ACHN (cell line): ENCODE data around the gene CROT.
"Not testable (repeated sequence)": the region's sequence is repeated elsewhere in the genome, so short reads cannot be mapped to it uniquely, and the experiment has no call there.

Experiments used
- DNase-seq: peaks from one replicate; pipeline ENCODE4 v3.0.0-alpha.2; 2015
- in situ Hi-C: cut with HindIII; loops from 2 replicates; pipeline ENCODE4 v1.10.0; 2017; ENCODE audit warnings: low sequenced_read_pairs, low pct_ligation_motif_present, low pct_unique_long_range_greater_than_20kb

CROT gene, protein sequence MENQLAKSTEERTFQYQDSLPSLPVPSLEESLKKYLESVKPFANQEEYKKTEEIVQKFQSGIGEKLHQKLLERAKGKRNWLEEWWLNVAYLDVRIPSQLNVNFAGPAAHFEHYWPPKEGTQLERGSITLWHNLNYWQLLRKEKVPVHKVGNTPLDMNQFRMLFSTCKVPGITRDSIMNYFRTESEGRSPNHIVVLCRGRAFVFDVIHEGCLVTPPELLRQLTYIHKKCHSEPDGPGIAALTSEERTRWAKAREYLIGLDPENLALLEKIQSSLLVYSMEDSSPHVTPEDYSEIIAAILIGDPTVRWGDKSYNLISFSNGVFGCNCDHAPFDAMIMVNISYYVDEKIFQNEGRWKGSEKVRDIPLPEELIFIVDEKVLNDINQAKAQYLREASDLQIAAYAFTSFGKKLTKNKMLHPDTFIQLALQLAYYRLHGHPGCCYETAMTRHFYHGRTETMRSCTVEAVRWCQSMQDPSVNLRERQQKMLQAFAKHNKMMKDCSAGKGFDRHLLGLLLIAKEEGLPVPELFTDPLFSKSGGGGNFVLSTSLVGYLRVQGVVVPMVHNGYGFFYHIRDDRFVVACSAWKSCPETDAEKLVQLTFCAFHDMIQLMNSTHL

GRCh38 chr7:87345166-87345927 is at the start of gene CROT:
CROT (plus strand) TSS chr7:87345664; CDS start chr7:87349069, 3,405 bp downstream.
- DNase-seq = peak; percentile 99
- in situ Hi-C loops = no loop called here

DNA sequence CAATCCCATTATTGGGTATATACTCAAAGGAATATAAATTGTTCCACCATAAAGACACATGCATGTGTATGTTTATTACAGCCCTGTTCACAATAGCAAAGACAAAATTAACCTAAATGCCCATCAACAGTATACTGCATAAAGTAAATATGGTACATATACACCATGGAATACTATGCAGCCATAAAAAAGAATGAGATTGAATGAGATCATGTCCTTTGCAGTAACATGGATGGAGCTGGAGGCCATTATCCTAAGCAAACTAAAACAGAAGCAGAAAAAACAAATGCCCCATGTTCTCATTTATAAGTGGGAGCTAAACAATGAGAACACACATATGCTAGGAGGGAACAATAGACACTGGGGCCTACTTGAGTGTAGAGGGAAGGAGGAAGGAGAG is 44.7 kb upstream of the CROT start:
- DNase-seq = no peak
- in situ Hi-C loops = no loop called here

DNA sequence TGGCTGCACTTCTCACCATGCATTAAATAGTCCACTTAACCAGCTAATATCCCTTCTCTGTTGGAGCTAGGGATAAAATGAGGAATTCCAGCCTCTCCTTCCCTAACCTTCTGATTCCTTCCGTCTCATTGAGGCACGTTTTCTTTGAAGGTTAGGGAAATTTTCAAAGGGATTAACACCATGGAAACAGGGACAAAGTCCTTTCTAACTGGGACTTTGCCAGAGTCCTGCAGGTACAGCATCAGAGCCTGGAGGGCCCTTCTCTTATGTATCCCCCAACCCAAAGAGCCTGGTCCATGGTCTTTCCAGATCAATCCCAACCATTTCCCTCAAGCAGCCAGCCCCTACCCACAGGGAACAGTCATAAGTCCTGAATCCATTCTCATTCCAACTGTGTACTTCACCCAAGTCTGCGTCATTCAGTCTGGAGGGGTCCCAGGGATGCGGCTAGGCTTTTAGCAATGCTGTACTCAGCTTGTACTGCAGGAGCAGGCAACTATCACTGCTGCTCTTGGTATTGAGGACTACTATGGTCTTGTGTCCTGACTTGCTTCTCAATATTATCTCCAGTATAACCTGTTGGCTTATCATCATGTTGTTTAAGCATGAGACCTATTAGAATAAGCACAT is 34.6 kb upstream of the CROT start:
- no peak for DNase-seq
- in situ Hi-C loops = no loop called here

DNA sequence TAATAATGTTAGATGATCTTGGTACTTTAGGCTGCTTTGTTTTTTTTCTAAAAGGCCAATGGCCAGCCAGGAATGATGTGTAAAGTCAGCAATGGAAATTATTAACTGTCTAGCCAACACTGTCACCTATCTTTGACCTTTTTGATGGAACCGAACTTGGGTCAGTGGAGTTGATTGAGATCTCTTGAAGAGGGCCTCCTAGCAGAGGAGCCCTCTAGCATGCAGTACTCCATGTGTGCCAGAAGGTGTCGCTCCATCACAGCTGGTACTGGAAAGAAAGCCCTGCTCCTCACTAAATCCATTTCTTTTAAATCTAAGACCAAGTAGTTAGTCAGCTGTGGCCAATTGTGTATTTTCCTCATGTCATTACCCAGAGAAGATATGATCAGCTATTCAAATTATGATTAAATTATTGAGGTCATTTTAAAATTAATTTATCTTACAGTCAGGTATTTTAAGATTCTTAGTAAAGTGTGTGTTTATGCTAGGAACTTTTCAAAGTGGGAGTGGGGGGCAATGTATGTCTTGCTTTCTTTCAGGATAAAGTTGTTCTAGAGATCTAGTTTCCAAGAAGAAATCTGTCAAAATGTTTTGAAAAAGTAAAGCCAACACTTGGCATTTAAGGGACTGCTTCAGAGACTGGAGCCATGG is 33.1 kb upstream of the CROT start:
- in situ Hi-C loops = no loop called here
- peak; percentile 51 for DNase-seq

DNA sequence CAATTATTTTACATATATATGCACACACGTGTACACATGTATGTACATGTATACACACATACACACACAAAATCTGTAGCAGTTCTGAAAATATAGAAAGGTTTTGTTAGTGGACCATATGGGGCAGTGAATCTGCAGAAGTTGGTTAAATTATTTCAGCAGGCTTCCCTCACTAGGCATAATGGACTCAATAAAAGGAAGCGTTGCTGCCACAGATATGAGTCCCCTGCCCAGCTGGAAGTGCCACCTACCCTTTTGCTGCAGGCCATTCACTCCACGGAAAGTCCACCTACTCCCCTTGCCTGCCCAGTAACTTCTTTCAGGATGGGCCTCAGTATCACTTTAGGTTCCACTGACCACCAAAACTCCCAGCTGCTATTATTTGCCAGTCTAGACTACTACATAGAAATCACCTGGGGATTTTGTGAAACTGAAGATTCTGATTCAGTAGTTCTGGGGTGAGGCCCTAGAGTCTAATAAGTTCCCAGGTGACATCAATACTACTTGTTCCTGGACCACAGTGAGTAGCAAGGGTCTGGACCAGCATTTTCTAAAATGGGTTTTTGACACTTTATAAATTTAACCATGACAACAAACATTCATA is 29.3 kb upstream of the CROT start:
- in situ Hi-C loops = no loop called here
- no peak for DNase-seq

GRCh38 chr7:87316846-87317552 is 28.5 kb upstream of the CROT start:
- in situ Hi-C loops = no loop called here
- DNase-seq = no peak

DNA sequence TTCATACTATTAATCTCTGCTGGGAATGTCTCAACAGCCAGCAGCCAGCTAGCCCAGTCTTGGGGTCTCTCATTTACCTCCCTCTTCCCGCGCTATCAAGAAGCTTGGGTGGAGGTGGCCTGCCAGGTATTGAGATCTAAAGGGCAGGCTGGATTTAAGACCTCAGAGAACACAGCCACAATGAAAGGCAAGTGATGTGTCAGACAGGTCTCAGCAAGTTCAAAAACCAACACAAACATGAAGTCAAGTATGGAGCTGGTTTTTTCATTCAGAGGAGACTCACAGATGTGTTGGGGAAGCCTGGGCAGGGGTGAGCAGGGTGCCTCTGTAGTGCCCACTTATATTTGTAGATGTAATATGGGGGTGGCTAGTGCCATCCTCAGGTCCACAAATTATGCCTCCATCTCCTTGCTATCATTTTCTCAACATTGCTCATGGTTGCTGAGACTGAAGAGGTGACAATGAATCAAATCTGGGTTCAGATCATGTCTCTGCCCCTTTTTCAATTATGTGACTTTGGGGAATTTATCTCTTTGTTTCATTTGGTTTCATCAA is 27.7 kb upstream of the CROT start:
- in situ Hi-C loops = no loop called here
- no peak for DNase-seq

GRCh38 chr7:87318741-87319140 is 26.7 kb upstream of the CROT start:
- no peak for DNase-seq
- in situ Hi-C loops = no loop called here

DNA sequence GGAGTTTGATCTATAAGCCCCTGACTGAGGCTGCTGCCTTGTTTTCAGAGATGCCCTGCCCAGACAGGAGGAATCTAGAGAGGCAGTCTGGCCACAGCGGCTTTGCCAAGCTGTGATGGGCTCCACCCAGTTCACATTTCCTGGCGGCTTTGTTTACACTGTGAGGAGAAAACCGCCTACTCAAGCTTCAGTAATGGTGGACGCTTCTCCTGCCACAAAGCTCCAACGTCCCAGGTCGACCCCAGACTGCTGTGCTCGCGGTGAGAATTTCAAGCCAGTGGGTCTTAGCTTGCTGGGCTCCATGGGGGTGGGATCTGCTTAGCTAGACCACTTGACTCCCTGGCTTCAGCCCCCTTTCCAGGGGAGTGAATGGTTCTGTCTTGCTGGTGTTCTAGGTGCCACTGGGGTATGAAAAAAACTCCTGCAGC is 26.3 kb upstream of the CROT start:
- DNase-seq, in situ Hi-C loops: not testable (repeated sequence)

- no peak for DNase-seq
- in situ Hi-C loops = no loop called here
These were observed 22.6 kb upstream of the CROT start for GRCh38 chr7:87322912-87323311.

GRCh38 chr7:87325576-87326370 is 19.7 kb upstream of the CROT start:
- in situ Hi-C loops = no loop called here
- no peak for DNase-seq

- DNase-seq = peak; percentile 51
These were observed 17.2 kb upstream of the CROT start for GRCh38 chr7:87328281-87328680.

GRCh38 chr7:87330316-87330715 is 15.1 kb upstream of the CROT start:
- no peak for DNase-seq
- in situ Hi-C loops = no loop called here

More at GRCh38 chr7:87328281-87328680, 17.2 kb upstream of the CROT start:
- in situ Hi-C loops = no loop called here

DNA sequence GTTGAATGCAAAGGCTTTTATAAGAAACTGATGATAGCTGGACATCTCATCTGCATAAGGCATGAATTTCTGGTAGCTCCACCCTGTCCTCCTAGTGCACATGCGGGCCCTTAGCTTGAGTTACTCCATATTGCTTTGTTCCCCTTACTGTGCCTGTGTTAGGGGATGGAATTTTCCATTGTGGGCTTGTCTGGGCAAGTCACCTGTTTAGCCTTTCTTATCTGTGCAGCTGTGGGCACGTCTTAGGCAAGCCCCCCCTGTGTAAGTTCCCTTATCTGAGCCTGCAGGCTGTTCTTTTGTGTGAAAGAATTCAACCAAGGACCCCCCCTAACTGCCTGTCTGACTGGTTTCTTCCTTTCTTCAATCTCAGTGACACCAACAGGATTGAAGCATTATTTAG is 14.5 kb upstream of the CROT start:
- in situ Hi-C loops = no loop called here
- DNase-seq = no peak

GRCh38 chr7:87331687-87332252 is 13.7 kb upstream of the CROT start:
- in situ Hi-C loops = no loop called here
- no peak for DNase-seq

GRCh38 chr7:87332321-87332720 is 13.1 kb upstream of the CROT start:
- in situ Hi-C loops = no loop called here
- no peak for DNase-seq
